COR-L47 (cell line): ENCODE data around the gene ARFGAP1.
"Not testable (repeated sequence)": the region's sequence is repeated elsewhere in the genome, so short reads cannot be mapped to it uniquely, and the experiment has no call there.

Experiments used
- DNase-seq: peaks from one replicate; lab custom pipeline; 2025; lab: John Stamatoyannopoulos, UW

Gene ARFGAP1

GRCh38 chr20:63292904-63293303, 20.3 kb downstream of the ARFGAP1 start, which contains the start of gene COL20A1:
COL20A1 (plus strand) TSS chr20:63293186; CDS start chr20:63295108, 1,922 bp downstream.
- DNase-seq = no peak

GRCh38 chr20:63293456-63293855, 20.8 kb downstream of the ARFGAP1 start:
- no peak for DNase-seq

- no peak for DNase-seq
These were observed 21.4 kb downstream of the ARFGAP1 start for GRCh38 chr20:63293871-63294535.

GRCh38 chr20:63294536-63294900, 21.9 kb downstream of the ARFGAP1 start:
- no peak for DNase-seq

GRCh38 chr20:63295018-63295417, 22.4 kb downstream of the ARFGAP1 start:
- no peak for DNase-seq

- no peak for DNase-seq
These were observed 22.8 kb downstream of the ARFGAP1 start for GRCh38 chr20:63295422-63295821.

- DNase-seq = no peak
These were observed 23.2 kb downstream of the ARFGAP1 start for GRCh38 chr20:63295846-63296245.

GRCh38 chr20:63296531-63297299, 24.1 kb downstream of the ARFGAP1 start:
- no peak for DNase-seq

GRCh38 chr20:63297371-63297781, 24.8 kb downstream of the ARFGAP1 start:
- no peak for DNase-seq

GRCh38 chr20:63297796-63298572, 25.4 kb downstream of the ARFGAP1 start:
- no peak for DNase-seq

GRCh38 chr20:63298731-63299312, 26.2 kb downstream of the ARFGAP1 start:
- DNase-seq = no peak

GRCh38 chr20:63301671-63302070, 29.1 kb downstream of the ARFGAP1 start:
- no peak for DNase-seq

- DNase-seq = no peak
These were observed 30.6 kb downstream of the ARFGAP1 start for GRCh38 chr20:63303095-63303666.

GRCh38 chr20:63305393-63305792, 32.8 kb downstream of the ARFGAP1 start:
- DNase-seq = no peak

GRCh38 chr20:63305933-63306672, 33.5 kb downstream of the ARFGAP1 start:
- not testable (repeated sequence) for DNase-seq

GRCh38 chr20:63306673-63307537, 34.3 kb downstream of the ARFGAP1 start:
- no peak for DNase-seq

- no peak for DNase-seq
These were observed 35.1 kb downstream of the ARFGAP1 start for GRCh38 chr20:63307538-63308217.

GRCh38 chr20:63308218-63308911, 35.8 kb downstream of the ARFGAP1 start:
- no peak for DNase-seq
